ENCODE results near the gene MAPK1. TPM values are rescaled to one million over a fixed set of nuclear protein-coding genes. Genes with fewer than 3 reads are reported as not detected.
"Not testable (repeated sequence)": the region's sequence is repeated elsewhere in the genome, so short reads cannot be mapped to it uniquely, and the experiment has no call there.

MAPK1 gene
- total RNA-seq, 1 donor from 2014 or later, result 42.3 TPM

- TF ChIP-seq, protein P1, sequence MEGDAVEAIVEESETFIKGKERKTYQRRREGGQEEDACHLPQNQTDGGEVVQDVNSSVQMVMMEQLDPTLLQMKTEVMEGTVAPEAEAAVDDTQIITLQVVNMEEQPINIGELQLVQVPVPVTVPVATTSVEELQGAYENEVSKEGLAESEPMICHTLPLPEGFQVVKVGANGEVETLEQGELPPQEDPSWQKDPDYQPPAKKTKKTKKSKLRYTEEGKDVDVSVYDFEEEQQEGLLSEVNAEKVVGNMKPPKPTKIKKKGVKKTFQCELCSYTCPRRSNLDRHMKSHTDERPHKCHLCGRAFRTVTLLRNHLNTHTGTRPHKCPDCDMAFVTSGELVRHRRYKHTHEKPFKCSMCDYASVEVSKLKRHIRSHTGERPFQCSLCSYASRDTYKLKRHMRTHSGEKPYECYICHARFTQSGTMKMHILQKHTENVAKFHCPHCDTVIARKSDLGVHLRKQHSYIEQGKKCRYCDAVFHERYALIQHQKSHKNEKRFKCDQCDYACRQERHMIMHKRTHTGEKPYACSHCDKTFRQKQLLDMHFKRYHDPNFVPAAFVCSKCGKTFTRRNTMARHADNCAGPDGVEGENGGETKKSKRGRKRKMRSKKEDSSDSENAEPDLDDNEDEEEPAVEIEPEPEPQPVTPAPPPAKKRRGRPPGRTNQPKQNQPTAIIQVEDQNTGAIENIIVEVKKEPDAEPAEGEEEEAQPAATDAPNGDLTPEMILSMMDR (conservative IDR thresholded peaks at IDR 0.05; ENCODE audit: low read depth, low read length), result no peak
- DNase-seq (ENCODE audit: low read depth), result no peak
These were observed 18.0 kb downstream of the MAPK1 start for GRCh38 chr22:21849489-21849888.

DNA sequence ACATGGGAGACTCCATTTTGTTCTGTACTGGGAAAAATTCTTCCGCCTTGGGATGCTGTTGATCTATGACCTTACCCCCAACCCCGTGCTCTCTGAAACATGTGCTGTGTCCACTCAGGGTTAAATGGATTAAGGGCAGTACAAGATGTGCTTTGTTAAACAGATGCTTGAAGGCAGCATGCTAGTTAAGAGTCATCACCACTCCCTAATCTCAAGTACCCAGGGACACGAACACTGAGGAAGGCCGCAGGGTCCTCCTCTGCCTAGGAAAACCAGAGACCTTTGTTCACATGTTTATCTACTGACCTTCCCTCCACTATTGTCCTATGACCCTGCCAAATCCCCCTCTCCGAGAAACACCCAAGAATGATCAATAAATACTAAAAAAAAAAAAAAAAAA is 19.4 kb downstream of the MAPK1 start:
- not testable (repeated sequence) for H3K4me3 ChIP-seq (ENCODE audit: low read depth, low read length); DNase-seq (ENCODE audit: low read depth)

More at GRCh38 chr22:21849489-21849888, 18.0 kb downstream of the MAPK1 start:
- H3K4me3 ChIP-seq (ENCODE audit: low read depth, low read length), result no peak overlapping the region

DNA sequence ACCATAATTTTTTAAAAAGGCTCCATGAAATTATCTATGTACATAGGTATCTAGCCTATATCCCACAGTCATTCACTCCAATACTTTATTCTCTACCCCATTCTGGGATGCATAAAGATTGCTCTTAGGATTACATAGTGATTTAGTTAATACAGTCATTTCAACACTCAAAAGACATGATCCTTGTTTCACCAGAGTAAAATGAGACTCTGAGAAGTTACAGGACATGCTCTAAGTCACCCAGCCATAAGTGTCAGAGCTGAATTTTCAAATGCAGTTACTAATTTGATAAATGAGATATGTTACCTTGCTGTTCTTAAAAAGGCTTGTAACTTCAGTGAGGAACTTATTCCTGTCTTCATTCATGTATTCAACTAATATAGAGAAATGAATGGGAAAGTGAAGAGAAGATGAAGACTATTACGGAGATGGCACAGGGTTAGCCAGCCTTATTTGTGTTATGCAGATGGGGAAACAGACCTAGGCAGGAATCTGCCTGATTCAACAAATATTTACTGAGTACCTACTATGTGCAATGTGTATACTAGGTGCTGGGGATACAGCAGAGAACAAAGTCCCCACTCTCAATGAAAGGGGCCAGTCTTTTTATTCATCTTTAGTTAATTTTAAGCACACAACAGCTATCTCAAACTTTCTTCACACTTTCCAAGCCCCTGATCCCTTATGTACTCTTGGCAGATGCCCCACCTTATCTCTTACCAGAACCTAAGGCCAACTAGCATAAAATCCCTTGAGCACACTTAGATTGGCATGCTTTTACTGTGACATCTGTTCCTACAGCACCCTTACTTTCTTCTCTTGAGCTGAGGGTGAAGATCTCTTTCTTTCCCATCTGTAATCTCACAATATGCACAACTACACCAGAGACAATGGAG is 21.6 kb downstream of the MAPK1 start:
- TF ChIP-seq, protein P1 (conservative IDR thresholded peaks at IDR 0.05; ENCODE audit: low read depth, low read length), result no peak
- no peak for DNase-seq (ENCODE audit: low read depth)
- H3K4me3 ChIP-seq (ENCODE audit: low read depth, low read length), result no peak overlapping the region

GRCh38 chr22:21842946-21843345 is 24.5 kb downstream of the MAPK1 start:
- DNase-seq (ENCODE audit: low read depth), result no peak
- TF ChIP-seq, protein P1 (conservative IDR thresholded peaks at IDR 0.05; ENCODE audit: low read depth, low read length), result no peak
- H3K4me3 ChIP-seq (ENCODE audit: low read depth, low read length), result no peak overlapping the region

GRCh38 chr22:21841422-21841821 is 26.0 kb downstream of the MAPK1 start:
- H3K4me3 ChIP-seq (ENCODE audit: low read depth, low read length), result no peak overlapping the region
- TF ChIP-seq, protein P1 (conservative IDR thresholded peaks at IDR 0.05; ENCODE audit: low read depth, low read length), result no peak
- no peak for DNase-seq (ENCODE audit: low read depth)

DNA sequence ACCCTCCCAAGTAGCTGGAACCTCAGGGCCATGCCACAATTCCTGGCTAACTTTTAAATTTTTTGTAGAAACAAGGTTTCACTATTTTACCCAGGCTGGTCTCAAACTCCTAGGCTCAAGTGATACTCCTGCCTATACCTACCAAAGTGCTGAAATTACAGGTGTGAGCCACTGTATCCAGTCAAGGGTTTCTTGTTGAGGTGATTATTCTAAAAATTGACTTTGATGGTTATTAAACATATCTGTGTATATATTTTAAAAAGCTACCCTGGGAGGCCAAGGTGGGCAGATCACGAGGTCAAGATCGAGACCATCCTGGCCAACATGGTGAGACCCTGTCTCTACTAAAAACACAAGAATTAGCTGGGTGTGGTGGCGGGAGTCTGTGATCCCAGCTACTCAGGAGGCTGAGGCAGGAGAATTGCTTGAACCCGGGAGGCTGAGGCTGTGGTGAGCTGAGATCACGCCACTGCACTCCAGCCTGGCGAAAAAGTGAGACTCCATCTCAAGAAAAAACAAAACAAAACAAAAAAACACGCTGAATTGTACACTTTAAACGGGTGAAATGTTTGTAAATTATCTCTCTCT is 27.1 kb downstream of the MAPK1 start:
- no peak for DNase-seq (ENCODE audit: low read depth)
- no peak overlapping the region for H3K4me3 ChIP-seq (ENCODE audit: low read depth, low read length)
- TF ChIP-seq, protein P1 (conservative IDR thresholded peaks at IDR 0.05; ENCODE audit: low read depth, low read length), result no peak

DNA sequence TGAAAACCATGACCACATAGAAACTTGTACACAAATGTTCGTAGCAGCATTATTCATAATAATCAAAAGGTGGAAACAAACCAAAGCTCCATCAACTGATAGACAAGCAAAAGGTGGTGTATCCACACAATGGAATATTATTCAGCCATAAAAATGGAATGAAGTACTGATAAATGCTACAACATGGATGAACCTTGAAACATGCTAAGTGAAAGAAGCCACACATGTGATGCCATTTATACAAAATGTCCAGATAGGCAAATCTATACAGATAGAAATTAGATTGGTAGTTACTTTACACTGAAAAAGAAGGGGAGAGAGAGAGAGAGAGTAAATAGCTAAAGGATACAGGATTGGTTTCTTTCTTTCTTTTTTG is 27.7 kb downstream of the MAPK1 start:
- no peak overlapping the region for H3K4me3 ChIP-seq (ENCODE audit: low read depth, low read length)
- TF ChIP-seq, protein P1 (conservative IDR thresholded peaks at IDR 0.05; ENCODE audit: low read depth, low read length), result no peak
- DNase-seq (ENCODE audit: low read depth), result no peak

DNA sequence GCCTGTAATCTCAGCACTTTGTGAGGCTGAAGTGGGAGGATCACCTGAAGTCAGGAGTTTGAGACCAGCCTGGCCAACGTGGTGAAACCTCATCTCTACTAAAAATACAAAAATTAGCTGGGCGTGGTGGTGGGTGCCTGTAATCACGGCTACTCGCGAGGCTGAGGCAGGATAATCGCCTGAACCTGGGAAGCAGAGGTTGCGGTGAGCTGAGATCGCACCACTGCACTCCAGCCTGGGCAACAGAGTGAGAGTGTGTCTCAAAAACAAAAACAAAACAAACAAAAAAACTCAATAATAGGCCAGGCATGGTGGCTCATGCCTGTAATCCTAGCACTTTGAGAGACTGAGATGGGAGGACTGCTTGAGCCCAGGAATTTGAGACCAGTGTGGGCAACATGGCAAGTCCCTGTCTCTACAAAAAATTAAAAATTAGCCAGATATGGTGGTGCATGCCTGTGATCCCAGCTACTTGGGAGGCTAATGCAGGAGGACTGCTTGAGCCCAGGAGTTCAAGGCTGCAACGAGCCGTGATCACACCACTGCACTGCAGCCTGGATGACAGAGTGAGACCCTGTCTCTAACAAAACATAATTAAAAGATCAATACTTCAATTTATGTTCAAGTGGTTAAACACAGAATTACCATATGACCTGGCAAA is 28.2 kb downstream of the MAPK1 start:
- not testable (repeated sequence) for H3K4me3 ChIP-seq (ENCODE audit: low read depth, low read length); DNase-seq (ENCODE audit: low read depth)
